ENCODE measurements around the gene SUGCT. TPM values are rescaled to one million over a fixed set of nuclear protein-coding genes. Genes with fewer than 3 reads are reported as not detected.
A peak's percentile ranks its signal among the peaks of the same experiment; 100 is the strongest.
"Not testable (repeated sequence)": the region's sequence is repeated elsewhere in the genome, so short reads cannot be mapped to it uniquely, and the experiment has no call there.

SUGCT gene
- total RNA-seq, 1 experiment from 2014 or later: 1.3 TPM

DNA sequence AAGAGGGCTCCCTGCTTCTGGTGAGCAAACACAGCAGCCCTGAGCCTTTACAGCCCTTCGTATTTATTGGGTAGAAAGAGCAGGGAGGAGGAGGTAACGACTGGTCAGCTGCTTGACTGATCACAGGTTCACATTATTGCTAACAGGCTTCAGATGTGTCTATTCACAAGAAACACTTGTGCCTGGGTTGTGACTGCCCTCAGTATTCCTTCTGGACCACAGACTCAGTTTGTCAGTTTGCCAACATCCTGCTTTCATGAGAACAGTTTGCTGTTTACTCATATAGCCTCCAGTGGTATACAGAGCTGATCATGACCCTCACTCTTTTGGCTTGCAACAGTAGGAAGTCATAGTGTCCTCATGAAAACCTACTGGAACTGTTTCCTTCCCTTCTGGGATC is 467.5 kb downstream of the SUGCT start:
- not testable (repeated sequence) for DNase-seq (ENCODE audit: extremely low read depth, low read depth)

DNA sequence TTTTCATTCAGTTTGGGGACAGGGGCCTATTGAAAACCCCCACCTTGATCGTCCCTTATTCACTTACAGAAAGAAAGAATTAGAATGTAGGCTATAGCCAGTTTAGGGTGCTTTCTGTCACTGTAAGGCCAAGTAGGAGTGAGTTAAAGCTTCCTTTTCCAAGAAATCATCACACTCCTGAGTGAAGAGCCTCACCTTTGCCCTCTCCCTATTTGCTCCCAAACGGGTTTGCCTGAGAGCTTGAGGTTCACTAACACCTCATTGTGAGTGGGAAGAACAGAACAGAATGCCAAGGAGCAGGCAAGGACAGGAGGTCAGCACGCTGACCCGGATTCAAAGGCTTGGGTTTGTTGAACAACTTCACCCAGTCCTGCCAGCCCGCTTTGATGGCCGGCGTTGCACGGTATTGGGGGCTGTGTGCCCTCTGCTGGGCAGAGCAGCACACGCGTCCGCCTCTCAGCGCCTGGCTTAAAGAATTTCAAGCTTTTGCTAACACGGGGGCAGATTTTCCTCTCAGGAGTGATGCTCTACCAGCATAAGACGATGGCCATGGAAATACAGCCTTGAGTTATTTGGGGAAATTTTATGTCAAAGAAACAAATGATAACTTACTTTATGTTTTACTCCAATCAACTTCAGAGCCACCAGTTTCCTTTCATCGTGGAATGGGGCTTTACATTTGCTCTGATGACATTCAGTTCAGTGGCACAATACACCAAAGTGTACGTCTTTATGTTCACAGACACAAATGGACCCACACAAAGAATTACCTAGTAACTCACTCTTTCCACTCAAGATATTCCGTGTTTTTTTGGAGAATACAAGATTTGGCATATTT is 470.0 kb downstream of the SUGCT start:
- DNase-seq (ENCODE audit: extremely low read depth, low read depth): peak; percentile 49

DNA sequence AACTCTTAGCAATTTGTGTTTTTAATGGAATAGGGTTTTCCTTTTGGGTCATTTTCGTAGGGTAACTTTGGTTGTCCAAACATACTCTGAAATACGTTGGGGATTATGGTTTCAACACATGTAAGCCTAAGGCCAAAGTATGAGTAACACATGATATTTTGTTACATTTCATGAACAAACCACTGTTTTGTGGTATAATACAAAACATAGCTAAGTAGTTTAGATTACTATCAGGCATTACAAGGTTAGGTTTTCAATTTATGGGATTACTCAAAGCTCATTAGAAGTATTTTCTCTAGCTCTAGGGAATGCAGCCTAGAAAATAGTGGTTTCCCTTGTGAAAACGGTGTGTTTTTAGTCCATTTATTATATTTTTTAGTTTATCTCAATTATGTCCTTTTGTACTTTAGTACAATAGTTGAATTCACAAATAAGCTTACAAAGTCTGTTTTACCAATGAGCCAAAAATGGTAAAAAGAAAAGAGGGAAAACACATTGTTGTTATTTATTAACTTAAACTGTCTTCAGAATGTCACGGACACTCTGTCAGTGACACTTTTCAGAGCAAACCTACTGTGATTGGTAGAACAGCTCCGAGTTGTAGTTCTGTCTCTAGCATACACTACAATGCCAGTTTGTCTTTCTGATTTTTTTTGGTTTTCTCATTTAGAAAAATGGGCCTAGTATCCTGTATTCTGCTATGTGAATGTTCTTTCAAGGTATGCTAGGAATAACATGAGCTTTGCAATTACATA is 473.7 kb downstream of the SUGCT start:
- DNase-seq (ENCODE audit: extremely low read depth, low read depth): no peak

DNA sequence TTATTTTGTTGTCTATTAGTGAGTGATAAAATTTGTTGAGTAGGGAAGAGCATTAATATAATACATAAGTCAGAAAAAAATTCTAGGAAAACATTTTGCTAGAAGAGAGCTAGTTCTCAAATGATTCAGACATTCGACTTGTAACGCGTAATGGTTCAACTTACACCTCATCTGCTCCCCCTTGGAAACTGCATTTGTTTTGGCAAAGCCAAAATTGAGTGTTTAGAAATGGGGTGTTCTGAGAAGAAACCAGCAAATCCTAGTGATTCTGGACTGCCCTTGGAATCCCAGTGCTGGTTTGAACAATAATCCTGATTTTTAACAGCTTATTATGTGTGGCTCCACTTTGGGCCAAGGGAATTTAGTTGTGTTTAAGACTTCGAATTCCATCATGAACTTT is 475.7 kb downstream of the SUGCT start:
- DNase-seq (ENCODE audit: extremely low read depth, low read depth): no peak

DNA sequence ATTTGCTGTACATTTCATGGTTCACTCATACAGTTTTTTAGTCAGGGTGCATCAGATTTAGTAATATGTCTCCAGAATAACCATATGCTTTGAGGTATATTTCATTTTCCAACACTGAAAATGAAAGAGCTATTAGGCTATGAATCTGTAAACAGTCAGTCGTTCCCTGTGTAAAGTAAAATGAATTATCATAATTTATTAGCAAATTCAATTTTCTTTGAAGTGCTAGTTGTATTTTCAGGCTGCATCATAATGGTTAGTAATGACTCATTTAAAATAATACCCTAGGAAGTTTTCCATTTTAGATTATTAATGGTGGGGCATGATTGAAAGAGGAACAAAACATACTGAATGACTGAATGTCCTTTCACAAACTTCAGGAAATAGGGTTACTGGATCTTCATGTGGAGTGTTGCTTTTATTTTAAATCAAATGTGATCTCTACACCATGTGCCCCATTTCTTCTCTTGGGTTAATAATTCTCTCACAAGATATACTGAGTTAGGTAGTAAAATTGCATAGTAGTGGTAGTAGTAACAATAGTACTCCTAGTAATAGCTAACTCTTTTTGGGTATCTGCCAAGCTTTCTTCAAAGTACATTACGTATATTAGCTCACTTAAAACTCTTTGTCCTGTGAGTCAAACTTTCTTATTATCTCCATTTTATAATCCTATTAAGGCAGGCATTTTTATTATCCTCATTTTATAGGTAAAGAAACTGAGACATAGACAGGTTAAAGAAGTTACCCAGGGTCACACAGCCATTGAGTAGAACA is 476.5 kb downstream of the SUGCT start:
- DNase-seq (ENCODE audit: extremely low read depth, low read depth): no peak

DNA sequence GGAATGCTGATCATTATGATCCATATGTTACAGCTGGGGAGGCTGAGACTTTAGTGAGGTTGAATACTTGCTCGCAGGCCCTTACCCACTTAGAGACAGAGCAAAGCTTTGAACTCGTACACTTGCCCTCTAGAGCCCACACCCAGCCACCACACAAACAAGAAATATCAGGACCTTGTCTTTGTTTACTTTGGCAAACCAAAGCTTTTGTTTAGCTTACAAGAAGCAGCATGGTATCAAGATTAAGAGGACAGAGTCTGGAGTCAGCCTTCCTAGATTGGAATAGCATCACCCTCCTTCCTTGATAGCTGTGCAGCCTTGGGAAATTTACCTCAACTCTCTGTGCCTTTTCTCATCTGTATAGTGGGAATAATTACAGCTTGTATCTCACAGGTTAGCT is 477.5 kb downstream of the SUGCT start:
- DNase-seq (ENCODE audit: extremely low read depth, low read depth): no peak

DNA sequence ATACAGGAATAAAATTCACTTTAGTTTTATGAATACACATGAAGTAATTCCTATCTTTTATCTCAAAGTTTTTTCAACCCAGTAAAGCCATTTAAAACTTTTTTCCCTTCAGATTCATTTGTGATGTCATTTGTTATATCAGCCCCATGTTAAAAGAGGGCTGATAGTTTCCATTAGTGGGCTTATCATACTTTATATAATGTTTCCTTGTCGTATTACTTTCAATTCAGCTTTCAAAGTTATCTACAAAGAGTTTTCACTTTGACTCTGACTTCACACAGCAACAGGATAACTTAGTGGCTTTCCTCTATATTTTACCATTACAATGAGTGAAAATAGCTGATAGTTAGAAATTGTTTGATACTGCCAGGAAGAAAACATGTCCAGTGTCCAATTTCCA is 484.8 kb downstream of the SUGCT start:
- no peak for DNase-seq (ENCODE audit: extremely low read depth, low read depth)

DNA sequence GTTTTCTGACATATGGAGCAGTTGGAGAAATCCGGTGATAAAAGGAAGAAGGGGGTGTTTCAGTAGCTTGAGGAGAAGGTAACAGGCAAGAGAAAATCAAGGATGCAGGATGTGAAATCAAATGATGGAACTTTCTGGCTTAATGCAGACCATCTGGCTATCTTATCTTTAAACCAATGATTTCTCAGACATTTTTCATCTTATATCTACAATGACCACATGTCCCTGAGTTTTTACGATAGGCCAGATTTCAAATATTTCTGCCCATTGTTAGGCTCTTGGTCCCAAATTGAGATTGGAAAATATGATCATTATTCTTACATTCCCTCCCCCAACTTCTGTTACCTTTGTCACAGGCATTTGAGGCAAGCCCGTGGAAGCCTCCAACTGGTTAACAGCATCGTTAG is 486.8 kb downstream of the SUGCT start:
- no peak for DNase-seq (ENCODE audit: extremely low read depth, low read depth)

DNA sequence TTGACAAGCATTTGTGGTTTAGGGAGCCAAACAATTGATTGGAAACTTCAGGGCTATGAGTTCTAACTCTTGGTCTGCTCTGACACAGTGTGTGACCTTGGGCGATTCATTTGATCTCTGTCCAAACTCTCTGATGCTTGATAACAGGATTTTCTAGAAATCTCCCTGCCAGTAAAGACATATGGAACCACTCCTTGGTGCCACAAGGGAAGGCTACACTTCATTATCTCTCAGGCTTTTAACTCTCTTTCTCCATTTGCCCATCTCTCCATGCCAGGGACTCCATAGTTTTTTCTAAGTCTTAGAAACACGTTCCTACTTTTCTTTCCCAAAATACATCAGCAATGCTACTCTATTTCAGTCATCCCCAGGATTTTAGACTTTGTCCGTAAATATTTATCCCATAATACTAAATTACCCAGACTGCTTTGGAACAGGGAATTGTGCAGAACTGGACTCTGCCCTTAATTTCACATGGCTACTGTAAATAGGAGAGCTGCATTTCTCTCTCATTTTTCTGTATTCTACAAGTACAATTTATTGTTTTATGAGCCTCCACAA is 488.2 kb downstream of the SUGCT start:
- DNase-seq (ENCODE audit: extremely low read depth, low read depth): no peak

DNA sequence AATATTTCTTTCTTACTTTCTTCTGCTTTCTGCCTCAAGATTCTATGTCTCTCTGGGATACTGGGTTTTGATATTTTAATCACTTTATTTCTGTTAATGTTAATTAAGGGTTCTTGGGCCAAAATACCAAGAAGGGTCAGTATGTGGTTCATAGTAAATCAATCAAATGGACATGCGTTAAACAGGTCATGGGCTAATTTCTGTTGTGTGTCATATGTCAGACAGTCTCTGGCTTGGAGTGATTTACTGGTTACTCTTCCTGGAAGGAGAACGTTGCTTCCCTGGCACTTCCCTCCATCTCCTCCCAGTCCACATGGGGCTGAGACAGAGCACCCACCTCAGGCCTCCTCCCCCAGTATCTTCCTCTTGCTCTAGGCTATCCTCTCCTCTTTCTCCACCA is 489.1 kb downstream of the SUGCT start:
- DNase-seq (ENCODE audit: extremely low read depth, low read depth): no peak

DNA sequence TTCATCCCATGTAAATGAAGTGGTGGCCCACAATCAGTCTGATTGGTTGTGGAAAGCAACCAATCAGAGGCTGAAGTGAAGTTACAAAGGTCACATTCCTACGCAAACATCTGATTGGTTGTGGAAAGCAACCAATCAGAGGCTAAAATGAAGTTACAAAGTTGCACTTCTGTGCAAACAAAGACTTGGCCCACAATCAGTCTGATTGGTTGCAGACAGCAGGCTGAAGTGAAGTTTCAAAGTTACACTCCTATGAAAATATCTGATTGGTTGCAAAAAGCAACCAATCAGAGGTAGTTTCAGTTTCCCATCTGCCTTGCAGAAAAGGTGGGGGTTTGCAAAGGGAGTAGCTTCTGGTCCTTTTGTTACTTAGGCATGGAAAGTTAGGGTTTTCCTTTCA is 492.6 kb downstream of the SUGCT start:
- not testable (repeated sequence) for DNase-seq (ENCODE audit: extremely low read depth, low read depth)

DNA sequence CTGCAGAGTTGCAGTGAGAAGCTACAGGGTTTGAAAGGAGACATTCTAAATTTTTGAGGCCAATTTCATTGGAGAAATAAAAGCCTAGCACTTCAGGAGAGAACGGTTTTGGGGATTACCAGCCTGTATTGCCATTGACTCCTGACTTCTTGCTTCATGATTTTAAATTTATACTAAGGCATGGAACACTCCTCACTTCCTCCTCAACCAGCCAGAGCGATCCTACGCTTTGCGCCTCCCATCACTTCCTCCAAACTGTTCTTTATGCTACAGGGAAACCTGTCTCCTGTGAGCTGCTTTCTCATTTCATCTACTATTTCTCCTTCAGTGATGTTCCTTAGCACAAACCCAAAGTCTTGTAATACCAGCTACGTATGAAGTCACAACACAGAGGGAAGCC is 495.1 kb downstream of the SUGCT start:
- no peak for DNase-seq (ENCODE audit: extremely low read depth, low read depth)

DNA sequence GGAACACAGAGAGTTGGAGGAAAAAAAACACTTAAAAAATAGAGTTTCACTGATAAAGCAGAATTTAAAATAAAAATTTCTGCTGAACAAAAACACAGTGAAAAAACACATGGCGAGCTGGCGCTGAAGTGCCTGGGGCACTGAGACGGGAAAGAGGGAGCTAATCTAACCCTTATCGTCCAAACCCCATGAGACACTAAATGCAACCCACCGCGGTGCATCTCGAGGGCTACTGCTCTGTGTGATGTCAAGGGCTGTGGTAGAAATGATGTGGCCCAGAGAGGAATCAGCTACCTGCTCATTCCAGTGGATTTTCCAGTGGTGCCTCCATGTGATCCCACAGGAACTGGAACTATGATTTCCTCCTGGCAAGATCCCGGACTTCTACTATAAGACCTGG is 499.3 kb downstream of the SUGCT start:
- no peak for DNase-seq (ENCODE audit: extremely low read depth, low read depth)

DNA sequence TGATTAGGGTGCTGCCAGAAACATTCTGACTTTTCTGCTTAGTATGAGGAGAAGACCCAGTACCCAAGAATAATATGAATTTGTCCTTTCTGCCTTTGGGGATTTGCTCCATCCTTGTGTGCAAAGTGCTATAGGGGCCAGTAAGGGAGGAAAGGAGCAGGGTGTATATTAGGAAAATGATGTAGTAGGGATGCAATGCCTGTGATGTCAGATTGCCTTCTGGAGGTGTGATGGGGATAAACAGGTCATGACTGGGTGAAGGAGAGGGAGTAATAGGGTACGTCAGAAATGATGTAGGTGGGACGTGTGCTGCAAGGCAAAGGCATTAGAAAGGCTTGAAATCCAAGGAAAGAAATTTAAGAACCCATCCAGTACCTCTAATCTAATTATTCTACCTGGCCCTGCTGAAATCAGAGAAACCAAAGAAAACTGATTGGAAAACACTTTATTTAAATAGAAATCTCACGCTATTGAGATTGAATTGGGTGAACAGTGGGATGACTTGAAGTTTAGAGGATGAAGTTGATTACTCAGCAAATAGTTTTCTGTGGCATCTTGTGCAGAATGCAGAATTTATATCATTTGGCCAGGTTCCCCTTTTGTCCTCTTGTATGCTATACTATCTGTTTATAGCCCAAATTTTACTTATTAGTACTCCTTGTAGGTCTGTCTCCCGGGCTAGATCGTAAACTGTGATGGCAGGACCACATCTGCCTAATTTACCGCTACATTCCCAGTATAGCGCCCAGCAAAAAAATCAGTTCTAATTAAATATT is 503.9 kb downstream of the SUGCT start:
- DNase-seq (ENCODE audit: extremely low read depth, low read depth): no peak

DNA sequence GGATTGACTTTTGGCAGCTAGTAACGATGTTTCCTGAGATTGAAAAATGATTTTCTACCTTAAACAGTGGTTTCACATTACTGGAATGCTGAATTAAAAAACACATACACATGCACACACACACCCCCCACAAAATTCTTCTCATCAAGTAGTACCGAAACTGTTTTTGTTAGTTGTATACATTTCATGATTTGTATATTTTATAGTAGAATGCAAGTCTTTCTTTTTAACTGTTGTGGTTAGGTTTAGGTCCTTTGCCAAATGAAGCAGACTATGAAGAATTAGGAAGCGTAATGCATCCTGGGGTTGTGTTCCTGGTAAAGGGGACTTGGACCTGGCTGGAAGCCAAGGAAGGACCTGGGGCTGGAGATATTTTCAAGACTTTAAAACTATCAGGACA is 505.8 kb downstream of the SUGCT start:
- DNase-seq (ENCODE audit: extremely low read depth, low read depth): no peak

DNA sequence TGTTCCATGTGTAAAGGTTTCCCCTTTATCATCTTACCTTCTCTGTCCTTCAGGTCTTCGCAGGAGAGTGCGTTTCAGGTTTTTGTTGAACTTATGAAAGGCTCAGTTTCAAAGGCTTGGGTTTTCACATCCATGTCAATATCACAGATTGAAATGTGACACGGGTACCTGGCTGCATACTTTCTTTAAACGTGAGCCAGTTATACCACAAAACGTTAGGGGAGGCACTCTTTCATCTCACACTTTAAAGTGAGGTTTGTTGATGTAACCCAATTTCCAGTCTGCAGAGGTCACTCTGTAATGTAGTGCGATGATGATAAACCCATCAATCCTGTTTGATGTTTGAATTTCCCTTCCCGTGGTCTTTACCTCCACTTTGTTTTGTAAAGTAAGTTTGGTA is 506.9 kb downstream of the SUGCT start:
- no peak for DNase-seq (ENCODE audit: extremely low read depth, low read depth)

DNA sequence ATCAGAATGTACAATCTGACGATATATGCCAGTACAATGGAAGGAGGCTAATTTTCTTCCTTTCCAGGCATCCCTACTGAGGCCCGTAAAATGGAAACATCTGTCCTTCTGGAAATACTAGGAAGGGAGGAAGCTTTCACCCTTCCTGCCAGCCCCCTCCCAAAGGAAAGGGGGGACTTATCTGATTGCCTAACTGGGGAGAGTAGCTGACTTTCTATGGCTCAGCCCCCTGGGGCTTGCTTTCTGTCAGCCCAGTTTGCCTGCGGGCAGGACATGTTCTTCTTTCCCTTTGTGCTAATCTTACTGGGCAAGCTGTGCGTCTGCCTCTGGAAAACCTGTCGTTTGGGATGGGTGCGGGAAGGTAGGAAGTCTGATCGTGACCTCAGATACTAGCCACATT is 508.9 kb downstream of the SUGCT start:
- DNase-seq (ENCODE audit: extremely low read depth, low read depth): no peak

DNA sequence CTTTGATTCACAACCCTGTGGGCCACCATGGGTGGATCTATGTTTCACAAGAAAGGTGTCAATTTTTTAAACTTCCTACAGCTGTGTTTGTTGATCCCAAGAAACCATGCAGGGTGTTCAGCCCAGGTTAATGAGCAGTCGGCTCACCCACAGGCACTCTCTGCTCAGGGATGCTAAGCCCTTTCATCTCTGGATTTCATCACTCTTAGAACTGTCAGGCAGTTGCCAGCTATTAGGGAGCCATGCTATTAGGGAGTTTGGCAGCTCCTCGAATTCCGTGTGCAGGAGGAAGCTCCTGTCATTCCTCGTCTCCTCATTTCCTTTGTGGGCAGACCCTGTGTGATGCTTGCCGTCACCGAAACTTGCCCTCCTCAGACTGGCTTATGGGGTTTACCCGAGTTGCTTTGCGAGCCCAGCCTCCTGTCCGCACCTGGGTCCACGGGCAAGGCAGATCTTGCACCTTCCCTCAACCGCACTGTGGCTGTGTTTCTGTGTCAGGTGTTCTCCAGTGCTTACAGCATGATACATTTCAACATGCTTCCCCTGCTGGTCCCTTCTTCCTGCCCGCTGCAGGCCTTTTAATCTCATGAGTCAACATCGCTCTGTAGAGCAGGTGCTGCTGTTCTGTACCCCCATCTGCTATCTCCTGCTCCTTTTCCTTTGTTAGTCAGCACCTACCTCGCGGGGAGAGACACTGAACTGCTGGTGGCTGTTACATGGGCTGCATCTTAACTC is 509.8 kb downstream of the SUGCT start:
- no peak for DNase-seq (ENCODE audit: extremely low read depth, low read depth)

DNA sequence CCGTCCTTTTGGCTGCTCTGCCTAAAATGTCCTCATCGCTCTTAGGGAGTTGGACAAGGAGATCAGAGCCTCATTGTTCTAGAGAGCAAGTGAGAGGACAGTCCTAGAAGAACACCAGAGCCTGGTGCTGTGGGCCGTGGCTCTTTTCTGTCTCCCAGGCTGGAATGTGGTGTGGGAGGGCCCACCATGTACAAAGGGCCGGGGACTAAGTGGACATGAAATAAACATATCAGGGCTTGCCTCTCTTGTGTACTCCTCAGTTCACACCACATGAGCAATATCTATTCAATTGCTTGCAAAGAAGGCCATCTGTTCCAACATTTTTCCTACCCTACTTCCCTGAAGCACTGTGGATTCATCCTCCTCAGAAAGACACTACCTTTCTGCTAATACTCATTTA is 510.4 kb downstream of the SUGCT start:
- no peak for DNase-seq (ENCODE audit: extremely low read depth, low read depth)

DNA sequence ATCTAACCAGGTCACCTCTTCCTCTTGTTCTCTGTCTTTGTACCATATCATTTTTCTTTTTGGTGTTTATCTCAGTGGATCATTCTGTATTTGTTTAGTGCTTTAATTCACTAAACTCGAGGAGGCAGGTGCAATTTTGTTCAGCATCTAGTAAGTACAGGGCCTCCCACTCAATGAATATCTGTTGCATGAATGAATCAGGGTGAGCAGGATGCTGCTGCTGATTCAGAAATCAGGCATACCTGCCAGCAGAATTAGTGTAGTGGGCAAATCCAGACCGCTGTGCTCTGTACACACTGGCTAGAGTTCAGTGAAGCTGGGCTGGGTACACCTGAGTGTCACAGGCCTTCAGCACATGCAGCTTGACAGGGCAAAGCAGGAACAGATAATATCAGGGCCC is 511.9 kb downstream of the SUGCT start:
- DNase-seq (ENCODE audit: extremely low read depth, low read depth): no peak
